Tibial nerve (tissue), 3 donors: ENCODE data around the gene COMMD6.

ENCODE experiments used
- CTCF ChIP-seq, 5 experiments: fragments of 200-600 bp in 3 of 5; fragments of 450-650 bp in 2 of 5; sonication (generic) in 3 of 5; IDR thresholded peaks; one replicate each; pipeline ENCODE4 v1.5.1; 2016 to 2019; ENCODE audit warnings: antibody characterized with exemption in 5 of 5, mild to moderate bottlenecking in 3 of 5, moderate library complexity in 2 of 5
- POLR2A ChIP-seq, 2 donors: fragments of 450-650 bp; IDR thresholded peaks; one replicate each; pipeline ENCODE4 v1.6.1; 2017; ENCODE audit warnings: antibody characterized with exemption in 2 of 2, mild to moderate bottlenecking in 2 of 2, moderate library complexity in 2 of 2

GRCh38 chr13:75508002-75508548 lies 29.6 kb downstream of the COMMD6 start:
- TF ChIP-seq CTCF (IDR thresholded peaks at IDR 0.05) (no peak), POLR2A (IDR thresholded peaks at IDR 0.05) (no peak)
